Left ventricle myocardium superior (tissue), 1 donor: ENCODE data around the gene TTC3. TPM values are rescaled to one million over a fixed set of nuclear protein-coding genes. Genes with fewer than 3 reads are reported as not detected.
"Not testable (repeated sequence)": the region's sequence is repeated elsewhere in the genome, so short reads cannot be mapped to it uniquely, and the experiment has no call there.

ENCODE experiments used
- ATAC-seq: fragments of 200-7000 bp; cut with Tn5 transposase; one replicate; pipeline ENCODE4 v1.9.1; 2020; ENCODE audit warnings: mild to moderate bottlenecking, moderate library complexity
- DNase-seq: peaks from one replicate; pipeline ENCODE4 v3.0.0-alpha.2; 2020
- intact Hi-C: fragments of 100-400 bp; cut with micrococcal nuclease; formaldehyde crosslinking; loops from one replicate; pipeline ENCODE4 v1.11.0; 2022
- long read RNA-seq: library from polyadenylated mRNA; unstranded; transcript quantifications from one replicate; pipeline ENCODE4 v2.0.0, GENCODE V29; 2021
- total RNA-seq: library from RNA; stranded (reverse); fragmentation: NEBNext Ultra II Directional; extraction: Animal tissue kit (Norgen Biotek cat#: 25700); gene quantifications from one replicate; pipeline ENCODE4 v1.2.1, GENCODE V29; 2021
- donor health status: DM: no; HTN: yes; CAD: no; lungs with severe emphysema.

Gene TTC3, protein sequence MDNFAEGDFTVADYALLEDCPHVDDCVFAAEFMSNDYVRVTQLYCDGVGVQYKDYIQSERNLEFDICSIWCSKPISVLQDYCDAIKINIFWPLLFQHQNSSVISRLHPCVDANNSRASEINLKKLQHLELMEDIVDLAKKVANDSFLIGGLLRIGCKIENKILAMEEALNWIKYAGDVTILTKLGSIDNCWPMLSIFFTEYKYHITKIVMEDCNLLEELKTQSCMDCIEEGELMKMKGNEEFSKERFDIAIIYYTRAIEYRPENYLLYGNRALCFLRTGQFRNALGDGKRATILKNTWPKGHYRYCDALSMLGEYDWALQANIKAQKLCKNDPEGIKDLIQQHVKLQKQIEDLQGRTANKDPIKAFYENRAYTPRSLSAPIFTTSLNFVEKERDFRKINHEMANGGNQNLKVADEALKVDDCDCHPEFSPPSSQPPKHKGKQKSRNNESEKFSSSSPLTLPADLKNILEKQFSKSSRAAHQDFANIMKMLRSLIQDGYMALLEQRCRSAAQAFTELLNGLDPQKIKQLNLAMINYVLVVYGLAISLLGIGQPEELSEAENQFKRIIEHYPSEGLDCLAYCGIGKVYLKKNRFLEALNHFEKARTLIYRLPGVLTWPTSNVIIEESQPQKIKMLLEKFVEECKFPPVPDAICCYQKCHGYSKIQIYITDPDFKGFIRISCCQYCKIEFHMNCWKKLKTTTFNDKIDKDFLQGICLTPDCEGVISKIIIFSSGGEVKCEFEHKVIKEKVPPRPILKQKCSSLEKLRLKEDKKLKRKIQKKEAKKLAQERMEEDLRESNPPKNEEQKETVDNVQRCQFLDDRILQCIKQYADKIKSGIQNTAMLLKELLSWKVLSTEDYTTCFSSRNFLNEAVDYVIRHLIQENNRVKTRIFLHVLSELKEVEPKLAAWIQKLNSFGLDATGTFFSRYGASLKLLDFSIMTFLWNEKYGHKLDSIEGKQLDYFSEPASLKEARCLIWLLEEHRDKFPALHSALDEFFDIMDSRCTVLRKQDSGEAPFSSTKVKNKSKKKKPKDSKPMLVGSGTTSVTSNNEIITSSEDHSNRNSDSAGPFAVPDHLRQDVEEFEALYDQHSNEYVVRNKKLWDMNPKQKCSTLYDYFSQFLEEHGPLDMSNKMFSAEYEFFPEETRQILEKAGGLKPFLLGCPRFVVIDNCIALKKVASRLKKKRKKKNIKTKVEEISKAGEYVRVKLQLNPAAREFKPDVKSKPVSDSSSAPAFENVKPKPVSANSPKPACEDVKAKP (N-terminal part only)
- total RNA-seq = 37.0 TPM
- long read RNA-seq, partial matches to known transcripts = 35 of 61 reads
- long read RNA-seq, other reads (novel, unspliced or antisense) = 21 of 61 reads

DNA sequence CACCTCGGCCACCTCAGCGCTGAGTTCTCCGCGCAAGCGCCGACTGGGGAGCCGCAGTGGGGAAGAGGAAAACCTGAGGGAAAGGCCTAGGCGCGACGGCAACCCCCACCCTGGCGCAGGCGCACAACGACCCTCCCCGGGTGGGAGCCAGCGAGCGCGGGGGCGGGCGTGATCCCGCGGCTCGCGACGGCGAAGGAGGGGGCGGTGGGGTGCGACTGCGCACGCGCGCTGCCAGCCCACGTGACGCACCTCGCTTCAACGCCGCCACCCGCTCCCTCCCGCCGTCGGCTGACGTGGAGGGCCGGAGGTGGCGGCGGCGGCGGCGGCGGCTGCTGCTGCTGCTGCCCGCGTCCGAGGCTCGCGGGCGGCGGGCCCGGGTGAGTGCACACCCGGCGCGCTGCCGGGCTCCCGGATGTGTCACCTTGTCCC, at the start of gene TTC3, which contains the start of gene PIGP:
Gene TTC3, plus strand, starts transcription at position 267 of the 429 bp plus-strand sequence. CDS start 14,004 bp downstream, outside the sequence.
Gene PIGP, minus strand, starts transcription at position 84 of the 429 bp plus-strand sequence. CDS start 556 bp downstream, outside the sequence.
- peak; percentile 90 for ATAC-seq
- intact Hi-C loops = no loop called here
- peak; percentile 97 for DNase-seq

DNA sequence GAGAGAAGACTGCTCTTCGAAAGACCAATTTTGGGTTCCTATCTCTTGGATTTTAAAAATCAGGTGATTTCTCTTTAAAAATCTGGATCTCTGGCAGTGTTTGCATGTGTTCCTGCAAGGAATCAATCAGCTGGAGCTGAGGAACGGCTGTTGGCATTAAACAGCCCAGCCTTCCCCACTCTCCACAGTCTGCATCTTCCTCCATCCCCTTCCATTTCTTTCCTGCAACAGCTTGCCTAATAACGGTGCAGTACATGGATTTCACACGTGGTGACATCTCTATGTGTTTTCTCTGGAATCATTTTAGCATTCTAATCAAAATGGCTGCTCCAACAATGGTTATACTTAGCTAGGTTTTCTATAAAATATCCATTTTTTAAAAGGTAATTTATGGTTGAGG, 46.6 kb upstream of the TTC3 start:
- intact Hi-C loops = no loop called here
- DNase-seq (no peak), ATAC-seq (no peak)

DNA sequence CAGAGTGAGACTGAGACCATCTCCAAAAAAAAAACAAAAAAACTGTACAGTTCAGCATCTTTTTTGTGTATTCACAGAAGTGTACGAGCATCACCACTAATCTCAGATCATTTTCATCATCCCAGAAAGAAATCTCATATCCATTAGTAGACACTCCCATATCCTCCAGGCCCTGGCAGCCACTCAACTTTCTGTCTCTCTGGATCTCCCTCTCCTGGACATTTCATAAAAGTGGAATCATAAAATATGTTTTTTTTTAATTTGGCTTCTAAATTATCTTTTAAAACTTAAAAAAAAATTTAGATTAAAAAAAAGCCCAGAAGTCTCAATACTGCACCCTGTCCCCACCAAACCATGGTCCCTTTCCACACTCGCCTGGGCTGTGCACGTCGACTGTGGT, 44.5 kb upstream of the TTC3 start:
- ATAC-seq (no peak), DNase-seq (no peak)
- intact Hi-C loops = no loop called here

DNA sequence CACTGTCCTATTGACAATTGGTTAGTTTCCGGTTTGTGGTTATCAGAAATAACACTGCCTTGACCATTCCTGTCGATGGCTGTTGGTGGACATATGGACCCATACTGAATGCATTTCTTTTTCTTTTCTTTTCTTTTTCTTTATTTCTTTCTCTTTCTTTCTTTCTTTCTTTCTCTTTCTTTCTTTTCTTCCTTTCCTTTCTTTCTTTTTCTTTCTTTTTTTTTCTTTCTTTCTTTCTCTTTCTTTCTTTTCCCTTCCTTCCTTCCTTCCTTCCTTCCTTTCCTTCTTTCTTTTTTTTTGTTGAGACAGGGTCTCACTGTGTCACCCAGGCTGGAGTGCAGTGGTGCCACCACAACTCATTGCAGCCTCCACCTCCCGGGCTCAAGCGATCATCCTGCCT, 42.2 kb upstream of the TTC3 start:
- intact Hi-C loops = no loop called here
- DNase-seq (no peak), ATAC-seq (no peak)

DNA sequence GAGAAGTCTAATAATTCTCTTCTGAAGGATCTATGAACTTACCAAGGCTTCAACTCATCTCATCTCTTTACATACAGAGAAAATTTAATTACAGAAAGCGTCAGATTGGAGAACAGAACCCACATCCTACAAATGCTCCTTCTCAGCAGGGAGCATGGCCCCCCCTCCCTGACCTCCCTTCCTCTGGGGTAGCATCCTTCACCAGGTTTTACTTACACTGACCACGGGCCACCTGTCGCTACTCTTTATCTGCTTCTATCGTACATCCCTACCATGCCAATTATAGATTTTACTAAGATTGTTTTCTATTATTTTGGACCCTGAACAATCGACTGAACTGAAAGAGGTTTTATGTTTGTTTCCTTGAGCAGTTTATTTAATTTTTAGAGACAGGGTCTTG, 40.8 kb upstream of the TTC3 start:
- ATAC-seq (no peak), DNase-seq (no peak)
- intact Hi-C loops = no loop called here

DNA sequence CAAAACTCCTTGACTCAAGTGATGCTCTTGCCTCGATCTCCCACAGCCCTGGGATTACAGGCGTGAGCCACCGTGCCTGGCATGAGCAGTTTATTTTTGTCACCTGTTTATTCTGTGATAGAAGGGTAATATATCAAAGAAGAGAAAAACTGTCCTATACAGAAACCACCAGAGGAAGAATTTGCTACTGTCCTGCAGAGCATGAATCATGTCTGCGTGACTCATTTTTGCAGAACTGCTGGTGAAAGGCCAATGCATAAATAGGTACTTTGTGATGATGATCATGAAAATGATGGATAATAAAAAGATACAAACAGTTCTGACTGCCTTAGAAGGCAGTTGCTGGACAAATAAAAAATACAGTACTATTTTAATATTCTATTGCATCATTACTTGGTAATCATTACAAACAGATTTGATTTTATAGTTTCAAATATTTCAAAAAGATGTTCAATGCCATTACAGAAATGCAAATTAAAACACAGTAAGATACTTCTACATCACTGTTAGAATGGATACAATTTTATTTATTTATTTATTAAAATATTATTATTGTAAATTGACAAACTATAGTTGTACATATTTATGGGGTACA, 40.1 kb upstream of the TTC3 start:
- ATAC-seq (no peak), DNase-seq (no peak)
- intact Hi-C loops = no loop called here

DNA sequence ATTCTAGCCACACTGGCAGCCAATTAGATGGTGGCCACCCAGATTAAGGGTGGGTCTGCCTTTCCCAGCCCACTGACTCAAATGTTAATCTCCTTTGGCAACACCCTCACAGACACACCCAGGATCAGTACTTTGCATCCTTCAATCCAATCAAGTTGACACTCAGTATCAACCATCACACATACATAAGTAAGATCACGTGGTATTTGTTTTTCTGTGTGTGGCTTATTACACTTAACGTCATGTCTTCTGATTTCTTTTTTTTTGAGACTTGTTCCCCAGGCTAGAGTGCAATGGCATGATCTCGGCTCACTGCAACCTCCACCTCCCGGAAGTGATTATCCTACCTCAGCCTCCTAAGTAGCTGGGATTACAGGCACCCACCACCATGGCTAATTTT, 38.7 kb upstream of the TTC3 start:
- DNase-seq, ATAC-seq, intact Hi-C loops: not testable (repeated sequence)

DNA sequence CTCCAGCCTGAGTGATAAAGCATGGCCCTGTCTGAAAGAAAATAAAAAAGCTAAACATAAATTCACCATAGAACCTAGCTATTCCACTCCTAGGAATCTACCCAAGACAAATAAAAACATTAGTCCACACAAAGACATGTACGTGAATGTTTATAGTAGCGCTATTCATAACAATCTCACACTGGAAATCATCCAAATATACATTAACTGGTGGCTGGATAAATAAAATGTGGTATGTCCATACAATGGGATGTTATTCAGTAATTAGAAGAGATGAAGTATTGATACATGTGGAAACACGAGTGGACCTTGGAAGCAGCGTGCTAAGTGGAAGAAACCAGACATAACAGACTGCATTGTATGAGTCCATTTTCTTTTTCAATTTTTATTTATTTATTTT, 36.9 kb upstream of the TTC3 start:
- DNase-seq = no peak
- ATAC-seq = no peak
- intact Hi-C loops = no loop called here

DNA sequence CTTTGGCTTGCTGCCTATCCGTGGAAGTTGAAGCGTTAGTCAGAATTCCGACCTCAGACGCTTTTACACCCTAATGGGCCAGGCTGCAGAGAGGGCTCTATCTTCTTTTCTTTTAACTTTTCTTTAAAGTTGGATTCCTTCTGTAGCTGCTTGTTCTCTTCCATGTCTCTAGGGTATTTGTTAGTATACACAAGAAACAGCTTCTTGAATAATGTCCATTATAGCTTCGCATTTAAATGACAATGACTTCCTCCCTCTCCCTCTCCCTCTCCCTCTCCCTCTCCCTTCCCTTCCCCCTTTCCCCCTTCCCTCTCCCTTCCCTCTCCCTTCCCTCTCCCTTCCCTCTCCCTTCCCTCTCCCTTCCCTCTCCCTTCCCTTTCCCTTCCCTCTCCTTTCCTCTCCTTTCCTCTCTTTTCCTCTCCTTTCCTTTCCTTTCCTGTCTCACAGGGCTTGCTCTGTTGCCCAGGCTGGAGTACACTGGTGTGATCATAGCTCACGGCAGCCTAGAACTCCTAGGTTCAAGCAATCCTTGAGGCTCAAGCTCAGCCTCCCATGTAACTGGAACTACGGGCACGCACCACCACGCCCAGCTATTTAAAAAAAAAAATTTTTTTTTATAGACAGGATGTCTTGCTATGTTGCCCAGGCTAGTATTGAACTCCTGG, 33.5 kb upstream of the TTC3 start:
- no peak for DNase-seq
- intact Hi-C loops = no loop called here
- ATAC-seq = no peak

DNA sequence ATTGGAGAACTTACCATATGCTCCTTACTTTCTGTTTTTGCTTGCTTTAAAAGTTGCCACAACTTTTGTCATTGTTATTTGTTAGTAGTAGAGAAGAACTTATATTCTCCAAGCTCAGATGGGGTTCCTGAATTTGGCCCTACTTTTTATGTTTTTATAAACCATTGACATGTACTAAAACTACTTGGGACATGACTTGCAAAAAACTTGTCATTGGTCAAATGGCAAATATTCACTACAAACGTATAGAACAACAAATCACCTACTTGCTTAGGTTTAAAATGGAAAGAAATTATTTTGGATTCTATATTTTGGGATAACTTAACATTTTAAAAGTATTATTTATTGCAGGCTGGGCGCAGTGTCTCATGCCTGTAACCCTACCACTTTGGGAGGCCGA, 32.8 kb upstream of the TTC3 start:
- ATAC-seq = no peak
- no peak for DNase-seq
- intact Hi-C loops = no loop called here

DNA sequence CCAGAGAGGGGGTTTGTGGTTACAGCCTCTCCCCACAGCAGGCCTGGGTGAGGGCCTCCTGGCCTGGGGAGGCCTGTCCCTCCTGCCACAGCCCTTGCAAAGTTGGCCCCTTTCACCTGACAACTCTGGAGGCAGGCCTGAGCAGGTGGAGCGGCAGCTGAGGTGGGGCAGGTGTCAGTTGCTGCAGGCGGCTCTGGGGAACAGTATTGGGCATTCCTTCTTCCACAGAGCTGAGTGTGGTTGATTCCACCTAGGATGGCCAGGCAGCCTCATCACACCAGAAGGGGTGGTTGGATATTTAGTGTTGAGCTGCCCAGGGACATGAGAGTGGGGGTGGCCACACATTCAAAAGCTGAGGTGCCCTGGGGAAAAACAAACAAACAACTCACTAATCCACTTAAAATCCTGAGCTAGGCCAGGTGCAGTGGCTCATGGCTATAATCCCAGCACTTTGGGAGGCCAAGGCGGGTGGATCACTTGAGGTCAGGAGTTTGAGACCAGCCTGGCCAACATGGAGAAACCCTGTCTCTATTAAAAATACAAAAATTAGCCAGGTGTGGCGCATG, 31.3 kb upstream of the TTC3 start:
- intact Hi-C loops = no loop called here
- ATAC-seq (no peak), DNase-seq (no peak)

DNA sequence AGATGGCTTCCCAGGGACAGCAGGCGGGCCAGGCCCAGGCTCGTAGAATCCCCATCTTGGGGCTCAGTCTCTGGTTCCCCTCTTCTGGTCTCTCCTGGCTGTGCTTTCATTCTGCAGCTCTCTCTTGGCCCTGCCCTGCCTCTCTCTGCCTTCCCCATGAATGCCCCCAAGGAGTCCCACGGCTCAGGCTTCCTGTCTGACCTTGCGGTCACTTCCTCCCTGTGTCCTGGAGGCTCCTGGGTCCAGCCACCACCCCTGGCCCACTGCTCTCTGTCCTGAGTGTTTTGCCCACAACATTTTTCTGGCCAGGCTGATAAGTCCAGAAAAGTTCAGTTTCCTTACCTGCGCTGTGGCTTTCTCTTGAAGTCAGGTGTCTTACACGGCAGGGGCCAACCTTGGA, 29.2 kb upstream of the TTC3 start:
- intact Hi-C loops = no loop called here
- no peak for DNase-seq
- ATAC-seq = no peak

DNA sequence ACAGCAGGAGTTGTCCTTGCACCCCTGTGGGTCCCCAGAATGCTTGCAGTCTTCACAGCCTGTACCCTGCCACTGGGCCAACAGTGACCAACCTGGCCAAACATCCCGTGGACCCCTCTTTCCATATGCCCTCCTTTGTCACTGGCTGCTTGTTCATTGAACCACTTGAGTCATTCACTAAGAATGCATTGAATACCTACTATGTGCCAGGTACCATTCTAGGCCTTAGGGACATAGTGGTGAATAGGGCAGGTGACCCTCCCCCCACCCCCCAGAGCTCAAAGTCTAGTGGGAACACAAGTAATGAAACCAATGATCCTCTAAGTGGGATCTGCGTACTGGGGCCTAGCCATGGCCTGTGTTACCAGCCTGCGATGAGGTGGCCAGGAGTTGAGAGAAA, 28.4 kb upstream of the TTC3 start:
- ATAC-seq = no peak
- intact Hi-C loops = no loop called here
- no peak for DNase-seq

DNA sequence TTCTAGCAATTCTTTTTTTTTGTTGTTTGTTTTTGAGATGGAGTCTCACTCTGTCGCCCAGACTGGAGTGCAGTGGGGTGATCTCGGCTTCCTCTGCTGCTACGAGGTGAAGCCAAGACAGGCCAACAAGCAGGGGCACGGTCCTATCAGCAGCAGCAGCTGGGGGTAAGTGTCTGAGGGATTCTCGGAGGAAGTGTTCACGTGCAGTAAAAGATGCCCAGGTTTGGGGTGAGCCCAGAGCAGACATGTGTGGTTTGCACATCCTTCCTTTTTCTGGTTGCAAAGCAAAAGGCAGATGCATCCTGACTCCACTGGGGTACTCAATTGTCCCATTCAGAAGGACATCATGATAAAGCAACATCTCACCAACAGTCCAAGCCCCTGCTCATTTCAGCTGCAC, 27.9 kb upstream of the TTC3 start:
- DNase-seq = no peak
- no peak for ATAC-seq
- intact Hi-C loops = no loop called here

DNA sequence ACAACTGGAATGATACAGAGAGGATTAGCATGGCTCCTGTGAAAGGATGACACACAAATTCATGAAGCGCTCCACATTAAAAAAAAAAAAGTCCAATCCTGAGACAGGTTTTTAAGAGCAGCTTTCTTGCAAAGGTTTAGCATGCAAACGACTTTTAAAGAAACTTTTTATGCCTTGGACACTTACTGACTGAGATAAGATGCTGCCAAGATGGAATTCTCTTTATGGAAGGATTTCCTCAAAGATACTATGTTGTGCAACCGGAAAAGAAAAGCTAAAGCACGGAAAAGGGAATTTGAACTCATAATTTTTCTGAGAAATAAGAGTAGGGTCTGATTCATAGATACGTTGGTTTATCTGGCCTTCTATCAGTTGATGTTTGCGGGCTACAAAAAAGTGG, 27.5 kb upstream of the TTC3 start:
- no peak for ATAC-seq
- intact Hi-C loops = no loop called here
- DNase-seq = no peak

DNA sequence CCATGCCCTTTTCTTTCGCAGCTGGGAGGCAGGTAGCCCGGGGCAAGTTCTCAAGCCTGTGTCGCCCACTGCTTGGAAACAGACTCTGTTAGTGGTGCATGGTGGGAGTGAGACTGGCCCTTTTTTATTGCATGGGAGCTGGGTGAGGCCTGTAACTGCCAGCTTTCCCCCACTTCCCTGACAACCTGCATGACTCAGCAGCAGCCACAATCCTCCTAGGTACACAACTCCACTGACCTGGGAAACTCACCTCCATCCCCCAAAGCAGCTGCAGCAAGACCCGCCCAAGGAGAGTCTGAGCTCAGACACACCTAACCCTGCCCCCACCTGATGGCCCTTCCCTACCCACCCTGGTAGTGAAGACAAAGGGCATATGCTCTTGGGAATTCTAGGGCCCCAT, 26.0 kb upstream of the TTC3 start:
- no peak for ATAC-seq
- DNase-seq = no peak
- intact Hi-C loops = no loop called here

DNA sequence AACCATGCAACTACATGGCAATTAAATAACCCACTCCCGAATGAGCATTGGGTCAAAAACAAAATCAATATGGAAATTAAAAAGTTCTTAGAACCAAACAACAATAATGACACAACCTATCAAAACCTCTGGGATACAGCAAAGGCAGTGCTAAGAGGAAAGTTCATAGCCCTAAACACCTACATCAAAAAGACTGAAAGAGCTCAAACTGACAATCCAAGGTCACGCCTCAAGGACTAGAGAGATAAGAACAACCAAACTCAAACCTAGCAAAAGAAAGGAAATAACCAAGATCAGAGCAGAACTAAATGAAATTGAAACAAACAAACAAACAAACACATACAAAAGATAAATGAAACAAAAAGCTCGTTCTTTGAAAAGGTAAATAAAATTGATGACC, 23.3 kb upstream of the TTC3 start:
- DNase-seq, ATAC-seq, intact Hi-C loops: not testable (repeated sequence)

DNA sequence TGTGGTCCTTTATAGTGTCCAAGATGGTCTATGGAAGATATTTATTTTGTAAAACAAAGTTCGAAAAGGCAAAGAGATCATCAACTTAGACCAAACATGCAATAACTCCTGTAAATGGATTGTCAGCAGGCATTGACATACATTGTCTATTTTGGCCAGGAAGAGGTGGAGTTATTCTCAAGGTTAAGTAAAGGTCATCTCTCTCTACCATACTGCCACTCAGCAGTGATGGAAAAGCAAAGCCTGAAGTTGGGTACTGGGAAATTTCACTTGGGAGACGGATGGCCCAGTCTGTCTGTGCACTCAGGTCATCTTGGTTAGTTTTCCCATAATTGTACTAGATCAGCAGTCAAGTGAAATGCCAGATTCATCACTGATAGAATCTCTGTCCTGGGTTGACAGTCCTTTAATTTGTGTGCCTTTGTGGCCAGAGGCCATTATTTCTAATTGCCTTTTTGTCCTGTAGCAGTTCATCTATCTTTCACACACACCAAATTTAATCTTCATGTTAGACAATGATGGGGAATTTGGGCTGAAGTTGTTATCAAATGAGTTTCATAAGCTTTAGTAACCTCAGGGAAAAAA, 17.7 kb upstream of the TTC3 start:
- intact Hi-C loops = no loop called here
- no peak for DNase-seq
- ATAC-seq = no peak
